ENCODE results near the gene B3GNT8.

GRCh38 chr19:41476583-41476982 lies 49.4 kb upstream of the B3GNT8 start:
- TF ChIP-seq, protein P1, sequence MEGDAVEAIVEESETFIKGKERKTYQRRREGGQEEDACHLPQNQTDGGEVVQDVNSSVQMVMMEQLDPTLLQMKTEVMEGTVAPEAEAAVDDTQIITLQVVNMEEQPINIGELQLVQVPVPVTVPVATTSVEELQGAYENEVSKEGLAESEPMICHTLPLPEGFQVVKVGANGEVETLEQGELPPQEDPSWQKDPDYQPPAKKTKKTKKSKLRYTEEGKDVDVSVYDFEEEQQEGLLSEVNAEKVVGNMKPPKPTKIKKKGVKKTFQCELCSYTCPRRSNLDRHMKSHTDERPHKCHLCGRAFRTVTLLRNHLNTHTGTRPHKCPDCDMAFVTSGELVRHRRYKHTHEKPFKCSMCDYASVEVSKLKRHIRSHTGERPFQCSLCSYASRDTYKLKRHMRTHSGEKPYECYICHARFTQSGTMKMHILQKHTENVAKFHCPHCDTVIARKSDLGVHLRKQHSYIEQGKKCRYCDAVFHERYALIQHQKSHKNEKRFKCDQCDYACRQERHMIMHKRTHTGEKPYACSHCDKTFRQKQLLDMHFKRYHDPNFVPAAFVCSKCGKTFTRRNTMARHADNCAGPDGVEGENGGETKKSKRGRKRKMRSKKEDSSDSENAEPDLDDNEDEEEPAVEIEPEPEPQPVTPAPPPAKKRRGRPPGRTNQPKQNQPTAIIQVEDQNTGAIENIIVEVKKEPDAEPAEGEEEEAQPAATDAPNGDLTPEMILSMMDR (IDR thresholded peaks at IDR 0.05), result no peak
- TF ChIP-seq POLR2A (IDR thresholded peaks at IDR 0.05), result no peak

Measured in esophagus squamous epithelium (tissue), 4 donors.